HG02678 (cell line): ENCODE data around the gene PAGE4.

Experiments used
- ATAC-seq: cut with Tn5 transposase; IDR thresholded peaks from one replicate; pipeline ENCODE4 v1.9.1; 2021; ENCODE audit warnings: mild to moderate bottlenecking, moderate library complexity; ENCODE audit not compliant: unreplicated experiment

The PAGE4 gene

GRCh38 chrX:49868739-49869138 lies 39.6 kb downstream of the PAGE4 start:
- ATAC-seq = no peak

DNA sequence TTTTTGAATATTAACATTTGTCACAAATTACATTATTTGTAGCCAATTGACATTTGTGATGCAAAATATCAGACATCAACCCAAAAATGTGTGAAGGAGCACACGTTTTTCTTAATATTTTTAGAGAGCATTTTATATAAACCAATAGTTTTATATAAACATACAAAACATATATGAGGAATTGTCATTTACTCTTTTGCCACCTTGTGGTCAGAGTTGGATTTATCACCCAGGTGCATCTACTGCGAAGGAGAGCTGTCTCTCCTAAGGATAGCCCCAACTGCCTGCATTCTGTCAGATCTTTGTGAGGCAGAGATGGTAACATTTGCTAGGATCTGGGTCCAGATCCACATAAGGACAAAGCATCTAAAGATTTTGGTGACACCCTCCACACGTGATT lies 47.6 kb downstream of the PAGE4 start:
- ATAC-seq = no peak

DNA sequence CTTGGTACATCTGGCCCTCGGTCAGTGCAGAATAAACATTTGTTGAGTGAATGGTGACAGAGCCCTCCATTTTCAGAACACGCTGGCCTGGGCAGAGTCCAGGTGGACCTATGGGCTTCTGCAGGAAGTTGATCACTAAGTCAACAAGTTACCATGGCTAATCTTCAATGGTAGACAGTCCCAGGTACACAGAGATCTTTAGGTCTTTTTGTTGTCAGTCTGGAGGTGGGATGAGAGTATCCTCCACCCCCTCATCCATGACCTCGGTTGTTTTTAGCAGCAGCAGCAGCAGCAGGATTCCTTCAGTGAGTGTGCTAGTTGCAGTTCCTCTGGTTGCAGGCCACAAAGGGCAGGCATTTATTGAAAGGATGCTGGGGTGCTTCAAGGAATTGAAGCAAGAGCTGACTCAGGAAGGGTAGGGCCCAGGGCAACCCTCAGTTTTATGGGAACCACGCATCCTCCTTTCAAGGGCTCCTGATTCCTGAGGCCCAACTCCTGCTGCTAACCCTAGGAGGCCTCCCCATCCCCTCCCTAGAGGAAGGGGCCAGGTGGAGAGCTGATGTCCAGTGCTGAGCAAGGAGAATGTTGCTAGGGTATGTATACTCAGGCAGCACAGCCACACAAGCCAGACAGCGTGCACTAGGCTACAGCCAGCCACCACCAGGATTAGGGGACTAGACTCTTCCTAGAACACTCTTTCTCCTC lies 48.4 kb downstream of the PAGE4 start:
- ATAC-seq = no peak

GRCh38 chrX:49878128-49878833 lies 49.2 kb downstream of the PAGE4 start:
- ATAC-seq = no peak

GRCh38 chrX:49878834-49879655 lies 49.9 kb downstream of the PAGE4 start, which contains the start of gene USP27X:
TSS of gene USP27X (plus strand) at chrX:49879484. CDS start at chrX:49880308, 824 bp downstream.
- ATAC-seq = peak; percentile 93

DNA sequence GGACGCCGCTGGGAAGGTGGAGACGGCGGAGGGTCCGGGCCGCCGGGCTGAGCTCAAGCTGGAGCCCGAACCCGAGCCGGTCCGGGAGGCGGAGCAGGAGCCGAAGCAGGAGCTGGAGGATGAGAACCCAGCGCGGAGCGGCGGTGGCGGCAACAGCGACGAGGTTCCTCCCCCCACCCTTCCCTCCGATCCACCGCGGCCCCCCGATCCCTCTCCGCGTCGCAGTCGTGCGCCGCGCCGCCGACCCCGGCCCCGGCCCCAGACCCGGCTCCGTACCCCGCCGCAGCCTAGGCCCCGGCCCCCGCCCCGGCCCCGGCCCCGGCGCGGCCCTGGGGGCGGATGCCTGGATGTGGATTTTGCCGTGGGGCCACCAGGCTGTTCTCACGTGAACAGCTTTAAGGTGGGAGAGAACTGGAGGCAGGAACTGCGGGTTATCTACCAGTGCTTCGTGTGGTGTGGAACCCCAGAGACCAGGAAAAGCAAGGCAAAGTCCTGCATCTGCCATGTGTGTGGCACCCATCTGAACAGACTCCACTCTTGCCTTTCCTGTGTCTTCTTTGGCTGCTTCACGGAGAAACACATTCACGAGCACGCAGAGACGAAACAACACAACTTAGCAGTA lies 50.7 kb downstream of the PAGE4 start:
- no peak for ATAC-seq

DNA sequence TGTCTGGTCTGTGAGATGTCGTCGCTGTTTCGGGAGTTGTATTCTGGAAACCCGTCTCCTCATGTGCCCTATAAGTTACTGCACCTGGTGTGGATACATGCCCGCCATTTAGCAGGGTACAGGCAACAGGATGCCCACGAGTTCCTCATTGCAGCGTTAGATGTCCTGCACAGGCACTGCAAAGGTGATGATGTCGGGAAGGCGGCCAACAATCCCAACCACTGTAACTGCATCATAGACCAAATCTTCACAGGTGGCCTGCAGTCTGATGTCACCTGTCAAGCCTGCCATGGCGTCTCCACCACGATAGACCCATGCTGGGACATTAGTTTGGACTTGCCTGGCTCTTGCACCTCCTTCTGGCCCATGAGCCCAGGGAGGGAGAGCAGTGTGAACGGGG lies 51.6 kb downstream of the PAGE4 start:
- ATAC-seq = no peak
